Endodermal cell (in vitro differentiated cells): Measurements from ENCODE around the gene CLDN19. TPM values are rescaled to one million over a fixed set of nuclear protein-coding genes. Genes with fewer than 3 reads are reported as not detected.

Experiments used
- DNase-seq: peaks from one replicate; pipeline ENCODE4 v3.0.0-alpha.2; 2017
- H3K27ac ChIP-seq: 2 replicates; pipeline ENCODE4 v1.5.1; 2013; ENCODE audit warnings: mild to moderate bottlenecking, low read depth, low read length, moderate library complexity
- H3K27me3 ChIP-seq: 2 replicates; pipeline ENCODE4 v1.6.1; 2013; ENCODE audit warnings: mild to moderate bottlenecking, low read length, moderate library complexity; ENCODE audit not compliant: insufficient read depth, control insufficient read depth, poor library complexity, severe bottlenecking
- H3K36me3 ChIP-seq: 2 replicates; pipeline ENCODE4 v1.7.0; 2013; ENCODE audit warnings: mild to moderate bottlenecking, low read length, moderate library complexity; ENCODE audit not compliant: control insufficient read depth, insufficient read depth
- H3K4me1 ChIP-seq: one replicate; pipeline ENCODE4 v1.7.0; 2013; ENCODE audit warnings: low read length; ENCODE audit not compliant: control insufficient read depth, insufficient read depth
- H3K4me3 ChIP-seq: 2 replicates; pipeline ENCODE4 v1.5.1; 2013; ENCODE audit warnings: mild to moderate bottlenecking, low read length, moderate library complexity
- H3K9ac ChIP-seq: 2 replicates; pipeline ENCODE4 v1.6.1; 2013; ENCODE audit warnings: mild to moderate bottlenecking, low read length, moderate library complexity; ENCODE audit not compliant: poor library complexity, severe bottlenecking; ENCODE audit errors: extremely low read depth
- H3K9me3 ChIP-seq: 2 replicates; pipeline ENCODE4 v1.6.1; 2013; ENCODE audit warnings: mild to moderate bottlenecking, low read length, moderate library complexity; ENCODE audit not compliant: control insufficient read depth
- H3K27ac Mint-ChIP-seq: 2 replicates; pipeline ENCODE4 v1.8.0; 2020; ENCODE audit warnings: mixed read lengths
- H3K27me3 Mint-ChIP-seq: 2 replicates; pipeline ENCODE4 v1.8.0; 2021; ENCODE audit warnings: mild to moderate bottlenecking, mixed read lengths; ENCODE audit not compliant: insufficient read depth
- H3K36me3 Mint-ChIP-seq: 2 replicates; pipeline ENCODE4 v1.8.0; 2020; ENCODE audit warnings: low read depth, mixed read lengths
- H3K4me1 Mint-ChIP-seq: 2 replicates; pipeline ENCODE4 v1.8.0; 2020; ENCODE audit warnings: mixed read lengths
- H3K4me3 Mint-ChIP-seq: 2 replicates; pipeline ENCODE4 v1.8.0; 2020; ENCODE audit warnings: mild to moderate bottlenecking, moderate library complexity, mixed read lengths
- H3K9me3 Mint-ChIP-seq: 2 replicates; pipeline ENCODE4 v1.8.0; 2020; ENCODE audit warnings: mild to moderate bottlenecking, mixed read lengths
- WGBS, 2 experiments: methylation state at CpG; one replicate each; pipeline versions ENCODE4 v1.1.5 to v1.1.7; 2013; ENCODE audit warnings: missing lambda C conversion rate in 2 of 2, mixed read lengths in 1 of 2; ENCODE audit not compliant: insufficient coverage in 1 of 2, insufficient read length in 1 of 2; 5-methylcytosine and 5-hydroxymethylcytosine counted together
- total RNA-seq, 2 donors: library from RNA; stranded (reverse); fragmentation: NEBNext Ultra II Directional in 1 of 2; extraction: Animal tissue kit (Norgen Biotek cat#: 25700) in 1 of 2; gene quantifications; 2 replicates in 1 of 2; 3 replicates in 1 of 2; pipeline ENCODE4 v1.2.1, GENCODE V29; 2021
- TF ChIP-seq, protein P1 (sequence below): fragments of 200-600 bp; sonication (generic); conservative IDR thresholded peaks from 2 replicates; pipeline ENCODE4 v1.5.0; 2021; ENCODE audit warnings: antibody characterized with exemption, mild to moderate bottlenecking

CLDN19 gene
- total RNA-seq, 2 donors from 2014 or later = 31.6 to 32.6 TPM

DNA sequence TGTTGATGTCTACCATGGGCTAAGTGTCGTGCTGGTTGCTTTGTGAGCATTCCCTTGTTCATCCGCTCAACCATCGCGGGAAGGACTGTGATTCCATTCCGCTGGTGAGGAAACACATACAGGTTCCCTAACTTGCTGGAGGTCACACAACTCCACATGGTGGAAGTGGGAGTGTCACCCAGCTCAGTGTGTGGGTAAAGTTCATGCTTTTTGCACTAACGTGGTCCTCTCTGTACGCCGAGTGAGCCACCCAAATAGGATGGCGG, 4.0 kb upstream of the CLDN19 start:
- Mint-ChIP-seq H3K4me1 (peaks cover 19% of the 10 kb centered on the region), H3K27me3 (no peaks in the 10 kb centered on the region), H3K27ac (no peak overlapping the region), H3K36me3 (peaks cover 26% of the 10 kb centered on the region), H3K4me3 (no peak overlapping the region), H3K9me3 (no peaks in the 10 kb centered on the region)
- no peaks in the 10 kb centered on the region for H3K27me3 ChIP-seq
- 97% methylated on average over 5 to 9 of the region's 9 CpGs for WGBS, 2 experiments
- peaks cover 6% of the 10 kb centered on the region for H3K4me1 ChIP-seq
- DNase-seq = no peak
- no peak overlapping the region for H3K9ac ChIP-seq
- H3K4me3 ChIP-seq = no peak overlapping the region
- H3K9me3 ChIP-seq = no peaks in the 10 kb centered on the region
- H3K27ac ChIP-seq = no peak overlapping the region
- TF ChIP-seq, protein P1, sequence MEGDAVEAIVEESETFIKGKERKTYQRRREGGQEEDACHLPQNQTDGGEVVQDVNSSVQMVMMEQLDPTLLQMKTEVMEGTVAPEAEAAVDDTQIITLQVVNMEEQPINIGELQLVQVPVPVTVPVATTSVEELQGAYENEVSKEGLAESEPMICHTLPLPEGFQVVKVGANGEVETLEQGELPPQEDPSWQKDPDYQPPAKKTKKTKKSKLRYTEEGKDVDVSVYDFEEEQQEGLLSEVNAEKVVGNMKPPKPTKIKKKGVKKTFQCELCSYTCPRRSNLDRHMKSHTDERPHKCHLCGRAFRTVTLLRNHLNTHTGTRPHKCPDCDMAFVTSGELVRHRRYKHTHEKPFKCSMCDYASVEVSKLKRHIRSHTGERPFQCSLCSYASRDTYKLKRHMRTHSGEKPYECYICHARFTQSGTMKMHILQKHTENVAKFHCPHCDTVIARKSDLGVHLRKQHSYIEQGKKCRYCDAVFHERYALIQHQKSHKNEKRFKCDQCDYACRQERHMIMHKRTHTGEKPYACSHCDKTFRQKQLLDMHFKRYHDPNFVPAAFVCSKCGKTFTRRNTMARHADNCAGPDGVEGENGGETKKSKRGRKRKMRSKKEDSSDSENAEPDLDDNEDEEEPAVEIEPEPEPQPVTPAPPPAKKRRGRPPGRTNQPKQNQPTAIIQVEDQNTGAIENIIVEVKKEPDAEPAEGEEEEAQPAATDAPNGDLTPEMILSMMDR = no peak
- peaks cover 15% of the 10 kb centered on the region for H3K36me3 ChIP-seq

DNA sequence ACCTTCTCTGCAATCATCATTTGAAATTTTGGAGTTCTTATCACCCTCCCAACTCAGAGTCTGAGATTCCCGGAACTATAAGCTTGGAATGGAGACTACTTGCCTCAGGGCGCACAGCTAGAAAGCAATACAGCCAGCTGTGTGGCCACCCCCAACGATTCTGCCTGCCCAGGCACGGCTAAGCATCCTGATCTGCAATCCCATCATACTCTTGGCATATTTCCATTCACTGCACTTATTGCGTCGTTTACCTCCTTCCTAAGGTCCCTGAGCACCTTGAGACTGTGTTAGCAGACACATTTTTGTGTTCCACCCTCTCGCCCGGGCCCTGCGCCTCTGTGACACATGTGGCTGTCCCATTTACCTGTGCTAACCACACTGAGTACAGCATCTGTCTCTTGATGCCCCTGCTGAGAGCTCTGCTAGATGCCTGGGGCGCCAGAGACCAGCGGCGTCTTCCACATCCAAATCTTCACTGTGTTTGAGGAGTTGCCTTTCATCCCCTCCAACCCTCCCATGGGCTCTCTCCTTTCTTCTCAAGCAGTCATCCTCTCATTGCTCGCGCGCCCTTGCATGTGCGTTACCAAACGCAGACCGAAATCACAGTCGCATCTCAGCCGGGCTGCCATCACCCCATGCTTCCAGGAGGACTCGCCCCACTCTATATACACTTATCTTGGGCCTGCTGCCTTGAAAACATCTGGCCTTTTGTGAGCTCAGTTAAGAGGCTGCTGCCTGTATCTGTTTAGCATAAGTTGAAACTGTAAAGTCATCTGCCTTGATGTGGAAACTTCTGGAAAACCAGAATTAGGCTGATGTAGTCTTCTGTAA, 3.5 kb upstream of the CLDN19 start:
- H3K4me3 Mint-ChIP-seq = no peak overlapping the region
- no peak for DNase-seq
- Histone ChIP-seq H3K9ac (no peak overlapping the region), H3K36me3 (peaks cover 15% of the 10 kb centered on the region), H3K4me1 (peaks cover 6% of the 10 kb centered on the region), H3K4me3 (no peak overlapping the region), H3K27me3 (no peaks in the 10 kb centered on the region), H3K9me3 (no peaks in the 10 kb centered on the region), H3K27ac (no peak overlapping the region)
- 83 to 89% methylated on average over 16 to 21 of the region's 21 CpGs for WGBS, 2 experiments
- no peaks in the 10 kb centered on the region for H3K9me3 Mint-ChIP-seq
- TF ChIP-seq, protein P1 = no peak
- H3K4me1 Mint-ChIP-seq = peaks cover 23% of the 10 kb centered on the region
- no peak overlapping the region for H3K27ac Mint-ChIP-seq
- H3K36me3 Mint-ChIP-seq = peaks cover 21% of the 10 kb centered on the region
- no peaks in the 10 kb centered on the region for H3K27me3 Mint-ChIP-seq

DNA sequence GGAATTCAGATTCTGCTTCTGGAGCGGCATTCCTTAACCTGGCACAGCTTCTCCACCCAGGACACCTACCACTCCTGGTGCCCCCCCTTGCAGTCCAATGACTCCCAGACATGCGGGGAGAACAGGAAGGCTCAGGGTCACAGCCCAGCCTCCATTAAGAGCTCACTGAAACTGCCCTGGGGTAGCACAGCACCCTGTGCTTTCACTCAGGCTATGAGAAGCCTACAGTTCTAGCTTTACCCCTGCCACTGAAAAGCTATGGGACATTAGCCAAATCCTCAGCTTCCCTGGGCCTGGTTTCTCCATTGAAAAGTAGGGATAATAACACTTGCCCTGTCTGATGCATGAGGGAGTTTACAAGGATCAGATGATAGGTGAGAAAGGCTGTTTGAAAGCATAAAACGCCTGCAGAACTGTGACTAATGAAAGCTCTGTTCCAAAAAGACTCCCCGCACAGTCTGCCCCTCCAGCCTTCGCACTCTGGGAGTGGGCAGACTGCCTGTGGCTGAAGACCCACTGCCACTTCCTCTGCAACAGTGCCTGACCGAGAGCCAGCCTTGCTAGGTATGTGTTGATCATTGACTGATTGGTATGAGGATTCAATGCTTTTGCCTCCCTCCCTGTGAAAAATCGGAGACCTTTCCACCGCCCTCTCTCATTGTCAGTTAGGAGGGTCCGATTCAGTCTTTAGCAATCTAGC, 2.7 kb upstream of the CLDN19 start:
- no peaks in the 10 kb centered on the region for H3K27me3 ChIP-seq
- H3K4me1 Mint-ChIP-seq = peaks cover 23% of the 10 kb centered on the region

More for the DNA sequence above, 2.7 kb upstream of the CLDN19 start:
- no peak overlapping the region for H3K9ac ChIP-seq
- Mint-ChIP-seq H3K27me3 (no peaks in the 10 kb centered on the region), H3K9me3 (no peaks in the 10 kb centered on the region), H3K4me3 (no peak overlapping the region), H3K36me3 (peaks cover 13% of the 10 kb centered on the region), H3K27ac (no peak overlapping the region)
- H3K36me3 ChIP-seq = peaks cover 15% of the 10 kb centered on the region
- DNase-seq = no peak
- no peak overlapping the region for H3K4me3 ChIP-seq
- H3K4me1 ChIP-seq = peaks cover 6% of the 10 kb centered on the region
- H3K27ac ChIP-seq = peak overlapping the region; percentile 11
- WGBS, 2 experiments = 94 to 98% methylated on average over 7 to 9 of the region's 9 CpGs
- TF ChIP-seq, protein P1 = no peak
- H3K9me3 ChIP-seq = no peaks in the 10 kb centered on the region
